Tibial nerve (tissue), 4 donors: ENCODE data around the gene HECTD2.

ENCODE experiments used
- EP300 ChIP-seq, 2 donors: sonication (generic); formaldehyde crosslinking; IDR thresholded peaks; one replicate each; pipeline ENCODE4 v1.6.1; 2017; ENCODE audit warnings: antibody characterized with exemption in 2 of 2, mild to moderate bottlenecking in 1 of 2
- POLR2A ChIP-seq, 2 donors: fragments of 450-650 bp; IDR thresholded peaks; one replicate each; pipeline ENCODE4 v1.6.1; 2017; ENCODE audit warnings: antibody characterized with exemption in 2 of 2, mild to moderate bottlenecking in 2 of 2, moderate library complexity in 2 of 2
- TF ChIP-seq, protein P1 (sequence below), 5 experiments: fragments of 200-600 bp in 3 of 5; fragments of 450-650 bp in 2 of 5; sonication (generic) in 3 of 5; IDR thresholded peaks; one replicate each; pipeline ENCODE4 v1.5.1; 2016 to 2019; ENCODE audit warnings: antibody characterized with exemption in 5 of 5, mild to moderate bottlenecking in 3 of 5, moderate library complexity in 2 of 5

DNA sequence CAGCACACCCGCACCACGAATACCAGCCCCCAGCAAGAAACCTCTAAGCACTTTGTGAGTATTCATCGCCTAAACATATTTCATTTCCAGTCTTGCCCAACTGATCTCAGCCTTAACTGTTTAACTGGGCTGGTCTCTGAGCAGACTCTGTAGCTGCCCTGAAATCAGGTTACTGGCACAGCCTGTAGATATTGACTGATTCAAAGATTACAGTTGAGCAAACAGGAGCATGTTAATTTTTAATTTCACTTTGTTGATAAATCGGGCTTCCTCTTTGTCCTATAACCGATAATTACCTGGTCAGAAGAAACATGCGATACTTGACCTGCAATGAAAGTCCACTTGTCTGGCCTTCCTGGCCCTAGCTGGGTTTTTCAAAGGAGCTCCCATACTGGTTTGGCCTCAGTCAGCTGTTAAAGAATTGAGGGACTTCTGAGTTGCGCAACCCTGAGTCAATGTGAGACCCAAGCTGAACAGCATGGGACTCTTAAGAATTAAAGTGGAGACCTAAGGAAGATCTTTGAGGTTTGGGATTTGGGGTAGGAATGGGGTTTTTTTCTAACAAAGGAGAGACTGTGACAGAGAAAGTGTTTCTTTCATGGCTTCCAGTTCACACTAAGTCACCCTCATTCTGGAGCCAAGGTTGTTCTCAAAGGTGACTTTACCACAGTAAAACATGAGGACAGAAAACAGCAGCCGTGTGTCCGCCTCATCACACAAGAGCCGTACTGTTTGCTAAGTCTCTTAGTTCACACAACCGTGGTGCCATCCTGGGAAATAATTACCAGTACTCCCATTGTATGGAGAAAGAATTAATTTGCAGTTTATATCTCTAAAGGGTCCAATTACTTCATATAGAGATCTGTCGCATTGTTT is 146.8 kb downstream of the HECTD2 start:
- TF ChIP-seq, protein P1, sequence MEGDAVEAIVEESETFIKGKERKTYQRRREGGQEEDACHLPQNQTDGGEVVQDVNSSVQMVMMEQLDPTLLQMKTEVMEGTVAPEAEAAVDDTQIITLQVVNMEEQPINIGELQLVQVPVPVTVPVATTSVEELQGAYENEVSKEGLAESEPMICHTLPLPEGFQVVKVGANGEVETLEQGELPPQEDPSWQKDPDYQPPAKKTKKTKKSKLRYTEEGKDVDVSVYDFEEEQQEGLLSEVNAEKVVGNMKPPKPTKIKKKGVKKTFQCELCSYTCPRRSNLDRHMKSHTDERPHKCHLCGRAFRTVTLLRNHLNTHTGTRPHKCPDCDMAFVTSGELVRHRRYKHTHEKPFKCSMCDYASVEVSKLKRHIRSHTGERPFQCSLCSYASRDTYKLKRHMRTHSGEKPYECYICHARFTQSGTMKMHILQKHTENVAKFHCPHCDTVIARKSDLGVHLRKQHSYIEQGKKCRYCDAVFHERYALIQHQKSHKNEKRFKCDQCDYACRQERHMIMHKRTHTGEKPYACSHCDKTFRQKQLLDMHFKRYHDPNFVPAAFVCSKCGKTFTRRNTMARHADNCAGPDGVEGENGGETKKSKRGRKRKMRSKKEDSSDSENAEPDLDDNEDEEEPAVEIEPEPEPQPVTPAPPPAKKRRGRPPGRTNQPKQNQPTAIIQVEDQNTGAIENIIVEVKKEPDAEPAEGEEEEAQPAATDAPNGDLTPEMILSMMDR (IDR thresholded peaks at IDR 0.05), result no peak
- no peak for TF ChIP-seq EP300 (IDR thresholded peaks at IDR 0.05)
- no peak for TF ChIP-seq POLR2A (IDR thresholded peaks at IDR 0.05)
